Measurements from ENCODE around the gene ALDH3B1. TPM values are rescaled to one million over a fixed set of nuclear protein-coding genes. Genes with fewer than 3 reads are reported as not detected.

ALDH3B1 gene
- polyA plus RNA-seq, 3 donors = 79.8 to 89.1 (median 86.7) TPM

DNA sequence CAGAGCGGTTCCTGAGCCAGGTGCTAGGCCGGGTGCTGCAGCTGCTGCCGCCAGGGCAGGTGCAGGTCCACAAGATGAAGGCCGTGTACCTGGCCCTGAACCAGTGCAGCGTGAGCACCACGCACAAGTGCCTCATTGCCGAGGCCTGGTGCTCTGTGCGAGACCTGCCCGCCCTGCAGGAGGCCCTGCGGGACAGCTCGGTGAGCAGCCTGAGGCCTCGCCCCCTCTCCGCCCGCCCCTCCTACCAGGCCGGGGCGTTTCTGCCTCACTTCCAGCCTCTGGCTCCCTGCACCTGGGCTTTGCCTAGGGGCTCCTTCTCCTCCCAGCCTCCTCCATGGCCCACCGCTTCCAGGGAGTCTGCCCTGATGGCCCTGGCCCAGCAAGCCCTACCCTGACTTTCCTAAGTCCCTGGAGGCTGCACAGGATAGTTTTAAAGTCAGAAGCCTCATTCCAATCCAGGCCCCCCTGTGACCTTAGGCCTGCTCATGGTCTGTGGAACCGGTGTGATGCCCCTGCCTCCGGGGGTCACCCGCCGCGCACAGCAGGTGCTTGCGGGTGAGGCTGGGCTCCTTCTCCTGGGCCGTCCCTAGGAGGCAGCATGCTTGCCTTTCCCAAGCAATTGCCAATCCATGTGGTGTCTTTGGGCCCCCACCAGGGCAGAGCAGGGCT, 34.2 kb downstream of the ALDH3B1 start:
- no peak overlapping the region for H3K9ac ChIP-seq (ENCODE audit: insufficient read depth, low read length, poor library complexity, severe bottlenecking)
- peaks cover 71% of the 10 kb centered on the region for H3K79me2 ChIP-seq (ENCODE audit: insufficient read depth, low read length)
- H3K4me1 ChIP-seq (ENCODE audit: control insufficient read depth in 1 of 2, insufficient read depth in 2 of 2, low read length in 2 of 2) = peaks cover 14 to 31% of the 10 kb centered on the region in 2 donors
- H3K36me3 ChIP-seq (replicated peaks in 1 of 2; ENCODE audit: control insufficient read depth in 1 of 2, insufficient read depth in 2 of 2, low read length in 2 of 2) = peaks cover 81 to 82% of the 10 kb centered on the region in 2 donors
- TF ChIP-seq, protein P1, sequence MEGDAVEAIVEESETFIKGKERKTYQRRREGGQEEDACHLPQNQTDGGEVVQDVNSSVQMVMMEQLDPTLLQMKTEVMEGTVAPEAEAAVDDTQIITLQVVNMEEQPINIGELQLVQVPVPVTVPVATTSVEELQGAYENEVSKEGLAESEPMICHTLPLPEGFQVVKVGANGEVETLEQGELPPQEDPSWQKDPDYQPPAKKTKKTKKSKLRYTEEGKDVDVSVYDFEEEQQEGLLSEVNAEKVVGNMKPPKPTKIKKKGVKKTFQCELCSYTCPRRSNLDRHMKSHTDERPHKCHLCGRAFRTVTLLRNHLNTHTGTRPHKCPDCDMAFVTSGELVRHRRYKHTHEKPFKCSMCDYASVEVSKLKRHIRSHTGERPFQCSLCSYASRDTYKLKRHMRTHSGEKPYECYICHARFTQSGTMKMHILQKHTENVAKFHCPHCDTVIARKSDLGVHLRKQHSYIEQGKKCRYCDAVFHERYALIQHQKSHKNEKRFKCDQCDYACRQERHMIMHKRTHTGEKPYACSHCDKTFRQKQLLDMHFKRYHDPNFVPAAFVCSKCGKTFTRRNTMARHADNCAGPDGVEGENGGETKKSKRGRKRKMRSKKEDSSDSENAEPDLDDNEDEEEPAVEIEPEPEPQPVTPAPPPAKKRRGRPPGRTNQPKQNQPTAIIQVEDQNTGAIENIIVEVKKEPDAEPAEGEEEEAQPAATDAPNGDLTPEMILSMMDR (IDR thresholded peaks at IDR 0.05) = no peak
- peaks cover 0 to 3% (median 0%) of the 10 kb centered on the region in 7 donors for H3K9me3 Mint-ChIP-seq
- no peak overlapping the region for H3K4me2 ChIP-seq (replicated peaks; ENCODE audit: extremely low read depth, low read length, poor library complexity, severe bottlenecking)
- H2AFZ ChIP-seq (ENCODE audit: insufficient read depth, low read depth, low read length, poor library complexity, severe bottlenecking) = no peak overlapping the region
- H3K27ac Mint-ChIP-seq = no peak overlapping the region
- H3K27me3 ChIP-seq (ENCODE audit: control insufficient read depth in 2 of 2, insufficient read depth in 2 of 2, low read length in 2 of 2) = no peaks in the 10 kb centered on the region
- H3K4me3 ChIP-seq (replicated peaks in 1 of 3; ENCODE audit: low read depth in 2 of 3, low read length in 3 of 3) = no peak overlapping the region
- intact Hi-C loops (cut with micrococcal nuclease) = loop anchor here in 1 of 2 donors (5.0 kb wide), 1 partner anchor 37 kb away; no protein-coding TSS in a partner anchor
- H3K4me3 Mint-ChIP-seq = no peak overlapping the region
- DNase-seq = no peak
- no peaks in the 10 kb centered on the region for H3K9me3 ChIP-seq (replicated peaks in 1 of 2; ENCODE audit: control insufficient read depth in 1 of 2, insufficient read depth in 1 of 2, low read length in 2 of 2)
- H3K4me1 Mint-ChIP-seq = peaks cover 6% of the 10 kb centered on the region
- peaks cover 0 to 2% (median 0%) of the 10 kb centered on the region in 3 donors for H3K27me3 Mint-ChIP-seq (ENCODE audit: low read depth in 3 of 3)
- H3K36me3 Mint-ChIP-seq = peaks cover 47 to 67% of the 10 kb centered on the region in 2 donors
- WGBS (ENCODE audit: insufficient coverage) = 98% methylated on average over 24 of the region's 24 CpGs
- H4K20me1 ChIP-seq (ENCODE audit: insufficient read depth, low read length) = peaks cover 97% of the 10 kb centered on the region
- H3K27ac ChIP-seq (ENCODE audit: low read depth in 1 of 2, low read length in 2 of 2) = no peak overlapping the region

DNA sequence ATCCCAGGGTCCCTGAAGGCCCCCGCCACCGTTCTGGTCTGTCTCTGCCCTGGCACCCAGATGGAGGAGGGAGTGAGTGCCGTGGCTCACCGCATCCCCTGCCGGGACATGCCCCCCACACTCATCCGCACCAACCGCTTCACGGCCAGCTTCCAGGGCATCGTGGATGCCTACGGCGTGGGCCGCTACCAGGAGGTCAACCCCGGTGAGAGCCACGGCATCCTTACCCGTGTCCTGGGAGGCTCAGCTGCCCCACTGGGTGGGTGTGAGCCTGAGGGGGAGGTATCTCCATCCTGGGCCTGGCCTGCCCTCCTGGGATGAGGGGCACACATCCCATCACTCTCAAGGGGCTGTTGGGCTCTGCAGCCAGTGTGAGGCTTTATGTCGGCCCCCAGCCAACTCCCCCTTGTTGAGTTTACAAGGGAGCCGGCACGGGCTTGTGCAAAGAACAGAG, 34.8 kb downstream of the ALDH3B1 start:
- Mint-ChIP-seq H3K4me1 (peaks cover 5% of the 10 kb centered on the region), H3K27me3 (ENCODE audit: low read depth in 3 of 3) (peaks cover 0 to 2% (median 0%) of the 10 kb centered on the region in 3 donors), H3K27ac (peak overlapping the region in 1 of 7 donors; percentile 36), H3K36me3 (peaks cover 49 to 70% of the 10 kb centered on the region in 2 donors), H3K9me3 (peaks cover 0 to 3% (median 0%) of the 10 kb centered on the region in 7 donors), H3K4me3 (no peak overlapping the region)
- H3K27ac ChIP-seq (ENCODE audit: low read depth in 1 of 2, low read length in 2 of 2) = no peak overlapping the region
- peaks cover 14 to 24% of the 10 kb centered on the region in 2 donors for H3K4me1 ChIP-seq (ENCODE audit: control insufficient read depth in 1 of 2, insufficient read depth in 2 of 2, low read length in 2 of 2)
- H3K4me3 ChIP-seq (replicated peaks in 1 of 3; ENCODE audit: low read depth in 2 of 3, low read length in 3 of 3) = no peak overlapping the region
- H3K79me2 ChIP-seq (ENCODE audit: insufficient read depth, low read length) = peaks cover 65% of the 10 kb centered on the region
- 95% methylated on average over 14 of the region's 18 CpGs for whole genome bisulfite sequencing (ENCODE audit: insufficient coverage)
- DNase-seq = no peak
- H3K36me3 ChIP-seq (replicated peaks in 1 of 2; ENCODE audit: control insufficient read depth in 1 of 2, insufficient read depth in 2 of 2, low read length in 2 of 2) = peaks cover 87 to 89% of the 10 kb centered on the region in 2 donors
- H4K20me1 ChIP-seq (ENCODE audit: insufficient read depth, low read length) = peaks cover 97% of the 10 kb centered on the region
- no peak overlapping the region for H3K9ac ChIP-seq (ENCODE audit: insufficient read depth, low read length, poor library complexity, severe bottlenecking)
- H3K27me3 ChIP-seq (ENCODE audit: control insufficient read depth in 2 of 2, insufficient read depth in 2 of 2, low read length in 2 of 2) = no peaks in the 10 kb centered on the region
- H3K9me3 ChIP-seq (replicated peaks in 1 of 2; ENCODE audit: control insufficient read depth in 1 of 2, insufficient read depth in 1 of 2, low read length in 2 of 2) = no peaks in the 10 kb centered on the region
- H3K4me2 ChIP-seq (replicated peaks; ENCODE audit: extremely low read depth, low read length, poor library complexity, severe bottlenecking) = no peak overlapping the region
- H2AFZ ChIP-seq (ENCODE audit: insufficient read depth, low read depth, low read length, poor library complexity, severe bottlenecking) = no peak overlapping the region
- intact Hi-C loops (cut with micrococcal nuclease) = loop anchor here in 1 of 2 donors (5.0 kb wide), 1 partner anchor 38 kb away; no protein-coding TSS in a partner anchor
- TF ChIP-seq, protein P1 (IDR thresholded peaks at IDR 0.05) = no peak

All from CD14-positive monocyte (primary cell).